Activated CD4-positive, alpha-beta T cell treated with anti-CD3 and anti-CD28 coated beads, Interleukin-2, amount 50 U/mL, for 24 hours (primary cell): ENCODE measurements around the gene CENPF.

Experiments
- DNase-seq, 2 donors: peaks; one replicate each; pipeline ENCODE4 v3.0.0-alpha.2; 2020; ENCODE audit warnings: low read depth in 1 of 2, low spot score in 1 of 2

Gene CENPF

GRCh38 chr1:214700437-214700836 is 97.4 kb downstream of the CENPF start:
- no peak for DNase-seq

- no peak for DNase-seq
Measured at GRCh38 chr1:214702556-214702955, 99.6 kb downstream of the CENPF start.

- DNase-seq, result no peak
Measured at GRCh38 chr1:214707306-214708087, 104.5 kb downstream of the CENPF start.

- DNase-seq, result no peak
Measured at GRCh38 chr1:214708321-214708955, 105.4 kb downstream of the CENPF start.

- no peak for DNase-seq
Measured at GRCh38 chr1:214709241-214709640, 106.2 kb downstream of the CENPF start.

- no peak for DNase-seq
Measured at GRCh38 chr1:214712737-214713136, 109.7 kb downstream of the CENPF start.
